Activated CD8-positive, alpha-beta memory T cell treated with anti-CD3 and anti-CD28 coated beads, Interleukin-2, amount 50 U/mL, for 48 hours (primary cell): ENCODE data around the gene CNTRL.
"Not testable (repeated sequence)": the region's sequence is repeated elsewhere in the genome, so short reads cannot be mapped to it uniquely, and the experiment has no call there.

Source experiments
- DNase-seq: peaks from one replicate; pipeline ENCODE4 v3.0.0-alpha.2; 2020

The CNTRL gene, protein sequence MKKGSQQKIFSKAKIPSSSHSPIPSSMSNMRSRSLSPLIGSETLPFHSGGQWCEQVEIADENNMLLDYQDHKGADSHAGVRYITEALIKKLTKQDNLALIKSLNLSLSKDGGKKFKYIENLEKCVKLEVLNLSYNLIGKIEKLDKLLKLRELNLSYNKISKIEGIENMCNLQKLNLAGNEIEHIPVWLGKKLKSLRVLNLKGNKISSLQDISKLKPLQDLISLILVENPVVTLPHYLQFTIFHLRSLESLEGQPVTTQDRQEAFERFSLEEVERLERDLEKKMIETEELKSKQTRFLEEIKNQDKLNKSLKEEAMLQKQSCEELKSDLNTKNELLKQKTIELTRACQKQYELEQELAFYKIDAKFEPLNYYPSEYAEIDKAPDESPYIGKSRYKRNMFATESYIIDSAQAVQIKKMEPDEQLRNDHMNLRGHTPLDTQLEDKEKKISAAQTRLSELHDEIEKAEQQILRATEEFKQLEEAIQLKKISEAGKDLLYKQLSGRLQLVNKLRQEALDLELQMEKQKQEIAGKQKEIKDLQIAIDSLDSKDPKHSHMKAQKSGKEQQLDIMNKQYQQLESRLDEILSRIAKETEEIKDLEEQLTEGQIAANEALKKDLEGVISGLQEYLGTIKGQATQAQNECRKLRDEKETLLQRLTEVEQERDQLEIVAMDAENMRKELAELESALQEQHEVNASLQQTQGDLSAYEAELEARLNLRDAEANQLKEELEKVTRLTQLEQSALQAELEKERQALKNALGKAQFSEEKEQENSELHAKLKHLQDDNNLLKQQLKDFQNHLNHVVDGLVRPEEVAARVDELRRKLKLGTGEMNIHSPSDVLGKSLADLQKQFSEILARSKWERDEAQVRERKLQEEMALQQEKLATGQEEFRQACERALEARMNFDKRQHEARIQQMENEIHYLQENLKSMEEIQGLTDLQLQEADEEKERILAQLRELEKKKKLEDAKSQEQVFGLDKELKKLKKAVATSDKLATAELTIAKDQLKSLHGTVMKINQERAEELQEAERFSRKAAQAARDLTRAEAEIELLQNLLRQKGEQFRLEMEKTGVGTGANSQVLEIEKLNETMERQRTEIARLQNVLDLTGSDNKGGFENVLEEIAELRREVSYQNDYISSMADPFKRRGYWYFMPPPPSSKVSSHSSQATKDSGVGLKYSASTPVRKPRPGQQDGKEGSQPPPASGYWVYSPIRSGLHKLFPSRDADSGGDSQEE (N-terminal part only)

DNA sequence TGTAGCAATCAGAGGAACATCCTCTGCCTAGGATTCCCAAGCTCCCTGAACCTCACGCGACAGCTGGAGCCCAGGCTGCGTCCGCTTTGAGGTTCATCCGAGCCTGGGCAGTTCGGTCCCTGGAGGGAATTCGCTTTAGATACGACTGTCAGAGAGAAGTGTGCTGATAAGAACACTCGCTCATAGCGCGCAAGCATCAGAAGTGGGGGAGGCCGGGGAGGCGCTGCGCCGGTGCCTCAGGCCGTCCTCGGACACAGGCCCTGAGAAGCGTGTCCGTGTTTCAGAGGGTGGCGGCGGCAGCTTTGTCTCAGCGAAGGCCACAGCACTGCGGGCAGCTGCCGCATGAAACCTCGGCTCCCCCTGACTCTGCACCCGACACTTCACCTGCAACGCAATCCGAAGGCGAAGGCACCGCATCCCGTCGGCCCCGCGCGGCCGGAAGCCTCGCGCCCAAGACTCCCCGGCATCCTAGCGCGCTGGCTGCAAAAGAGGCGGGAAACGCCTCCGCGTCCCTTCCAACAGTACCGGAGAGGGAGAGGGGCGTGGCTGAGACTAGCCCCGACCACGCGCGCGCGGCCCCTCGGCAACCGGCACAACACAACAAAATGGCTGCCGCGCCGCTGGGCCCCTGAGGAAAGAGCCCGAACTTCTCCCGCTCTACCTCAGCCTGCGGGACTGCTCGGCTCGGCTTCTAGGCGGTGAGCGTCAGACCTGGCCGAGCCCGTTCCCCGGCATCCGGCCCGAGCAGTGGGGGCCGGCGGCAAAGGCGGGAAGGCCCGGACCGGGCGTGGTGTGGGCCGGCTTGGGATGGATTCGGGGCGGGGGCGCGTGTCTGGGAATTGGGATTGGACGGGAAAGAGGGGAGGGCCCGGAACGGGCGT lies at the start of gene CNTRL:
Gene CNTRL, plus strand, starts transcription at position 586 of the 881 bp plus-strand sequence. CDS start 13,372 bp downstream, outside the sequence.
- DNase-seq: peak; percentile 94

- DNase-seq: no peak
These were observed 48.5 kb upstream of the CNTRL start for GRCh38 chr9:121026260-121026691.

DNA sequence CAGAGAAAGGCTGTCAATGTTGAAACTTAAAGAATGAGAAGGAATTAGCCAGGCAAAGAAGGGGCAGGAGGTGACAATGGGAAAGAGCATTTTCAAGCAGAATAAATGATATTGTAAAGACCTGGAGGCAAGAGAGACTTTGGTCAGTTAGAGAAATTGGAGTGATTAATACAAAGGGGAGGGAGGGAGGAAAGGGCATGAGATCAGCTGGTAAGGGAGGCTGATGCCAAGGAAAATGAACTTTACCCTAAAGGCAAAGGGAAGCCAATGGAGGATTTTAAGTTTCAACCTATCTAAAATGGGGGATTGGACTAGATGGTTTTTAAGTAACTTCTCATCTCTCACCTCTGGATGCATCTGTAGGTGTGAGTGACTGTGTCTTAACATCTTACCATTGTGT lies 48.0 kb upstream of the CNTRL start:
- DNase-seq: no peak

DNA sequence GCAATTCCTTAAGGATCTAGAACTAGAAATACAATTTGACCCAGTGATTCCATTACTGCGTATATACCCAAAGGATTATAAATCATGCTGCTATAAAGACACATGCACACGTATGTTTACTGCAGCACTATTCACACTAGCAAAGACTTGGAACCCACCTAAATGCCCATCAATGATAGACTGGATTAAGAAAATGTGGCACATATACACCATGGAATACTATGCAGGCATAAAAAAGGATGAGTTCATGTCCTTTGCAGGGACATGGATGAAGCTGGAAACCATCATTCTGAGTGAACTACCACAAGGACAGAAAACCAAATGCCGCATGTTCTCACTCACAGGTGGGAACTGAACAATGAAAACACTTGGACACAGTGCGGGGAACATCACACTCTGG lies 46.5 kb upstream of the CNTRL start:
- DNase-seq: not testable (repeated sequence)

DNA sequence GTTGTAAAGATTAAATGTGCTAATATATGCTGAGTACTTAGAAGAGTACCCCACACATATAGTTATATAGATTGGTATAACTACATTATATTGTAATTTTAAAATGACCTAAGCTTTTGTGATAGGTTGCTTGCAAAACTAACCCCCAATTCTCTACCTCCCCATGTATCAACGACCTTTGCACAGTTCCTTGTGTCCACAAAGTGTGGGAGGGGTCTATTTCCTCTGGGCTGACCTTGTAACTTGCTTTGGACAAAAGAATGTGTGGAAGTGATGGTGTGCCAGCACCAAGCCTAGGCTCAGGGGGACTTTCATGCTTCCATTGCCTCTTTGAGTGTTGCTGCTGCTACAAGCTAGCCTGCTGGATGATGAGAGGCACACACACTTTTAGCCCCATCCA lies 45.3 kb upstream of the CNTRL start:
- no peak for DNase-seq

DNA sequence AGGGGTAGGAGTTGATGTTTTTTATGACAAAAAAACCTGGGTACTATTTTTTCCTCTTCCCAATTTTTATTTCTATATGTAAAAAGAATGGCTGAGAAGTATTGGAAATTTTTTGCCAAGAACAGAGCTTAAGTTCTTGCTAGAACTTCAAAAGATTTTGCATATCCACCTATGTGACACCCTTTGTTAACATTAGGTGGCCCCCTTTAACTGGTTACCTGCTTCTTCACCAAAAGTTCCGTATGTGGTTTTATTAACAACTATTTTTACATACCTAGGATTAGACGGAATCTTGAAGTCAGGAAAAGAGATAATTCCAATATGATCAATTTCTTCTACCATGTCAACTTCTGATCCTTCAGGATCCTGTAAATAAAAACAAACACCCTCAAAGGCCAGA lies 40.2 kb upstream of the CNTRL start:
- no peak for DNase-seq

DNA sequence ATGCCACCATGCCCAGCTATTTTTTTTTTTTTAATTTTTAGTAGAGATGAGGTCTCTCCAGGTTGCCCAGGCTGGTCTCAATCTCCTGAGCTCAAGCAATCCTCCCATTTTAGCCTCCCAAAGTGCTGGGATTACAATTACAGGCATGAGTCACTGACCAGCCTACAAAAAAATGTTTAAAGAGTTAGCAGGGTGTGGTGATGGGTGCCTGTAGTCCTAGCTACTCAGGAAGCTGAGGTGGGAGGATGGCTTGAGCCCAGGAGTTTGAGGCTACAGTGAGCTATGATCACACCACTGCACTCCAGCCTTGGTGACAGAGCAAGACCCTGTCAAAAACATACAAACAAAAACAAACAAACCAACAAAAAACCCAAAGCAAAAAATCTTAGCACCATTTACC lies 39.0 kb upstream of the CNTRL start:
- not testable (repeated sequence) for DNase-seq

- DNase-seq: no peak
These were observed 36.4 kb upstream of the CNTRL start for GRCh38 chr9:121038362-121038761.

DNA sequence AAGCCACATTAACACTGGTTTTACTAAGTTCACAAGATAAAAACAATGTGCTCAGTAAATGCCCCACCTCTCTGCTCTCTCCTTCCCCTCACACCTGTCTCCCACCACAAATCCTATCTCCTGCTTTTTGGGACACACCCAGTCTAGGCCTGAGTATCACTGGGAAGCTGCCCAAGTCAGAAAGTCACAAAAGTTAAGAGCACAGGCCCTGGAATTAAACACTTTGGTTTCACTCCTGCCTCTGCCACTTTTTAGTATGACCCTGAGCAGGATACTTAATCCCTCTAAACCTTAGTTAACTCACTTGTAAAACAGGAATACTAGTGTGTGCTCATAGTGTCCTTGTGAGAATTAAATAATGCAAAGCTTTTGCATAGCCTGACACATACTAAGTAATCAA lies 36.0 kb upstream of the CNTRL start:
- DNase-seq: no peak

DNA sequence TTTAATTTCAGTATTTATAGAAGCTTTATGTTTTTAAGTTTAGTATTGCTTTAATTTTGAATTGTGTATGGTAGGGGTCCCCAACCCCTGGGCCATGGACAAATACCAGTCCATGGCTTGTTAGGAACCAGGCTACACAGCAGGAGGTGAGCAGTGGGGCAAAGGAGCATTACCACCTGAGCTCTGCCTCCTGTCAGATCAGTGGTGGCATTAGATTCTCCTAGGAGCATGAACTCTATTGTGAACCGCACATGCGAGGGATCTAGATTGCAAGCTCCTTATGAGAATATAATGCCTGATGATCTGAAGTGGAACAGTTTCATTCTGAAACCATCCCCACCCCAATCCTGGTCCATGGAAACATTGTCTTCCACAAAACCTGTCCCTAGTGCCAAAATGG lies 26.6 kb upstream of the CNTRL start:
- no peak for DNase-seq

GRCh38 chr9:121048618-121049017 lies 26.1 kb upstream of the CNTRL start:
- DNase-seq: no peak

GRCh38 chr9:121050128-121050988 lies 24.4 kb upstream of the CNTRL start, which contains the start of gene C5:
Gene C5 (minus strand): TSS chr9:121050275. CDS start chr9:121050246, 29 bp downstream.
- no peak for DNase-seq

- DNase-seq: no peak
These were observed 21.2 kb upstream of the CNTRL start for GRCh38 chr9:121053544-121053943.

DNA sequence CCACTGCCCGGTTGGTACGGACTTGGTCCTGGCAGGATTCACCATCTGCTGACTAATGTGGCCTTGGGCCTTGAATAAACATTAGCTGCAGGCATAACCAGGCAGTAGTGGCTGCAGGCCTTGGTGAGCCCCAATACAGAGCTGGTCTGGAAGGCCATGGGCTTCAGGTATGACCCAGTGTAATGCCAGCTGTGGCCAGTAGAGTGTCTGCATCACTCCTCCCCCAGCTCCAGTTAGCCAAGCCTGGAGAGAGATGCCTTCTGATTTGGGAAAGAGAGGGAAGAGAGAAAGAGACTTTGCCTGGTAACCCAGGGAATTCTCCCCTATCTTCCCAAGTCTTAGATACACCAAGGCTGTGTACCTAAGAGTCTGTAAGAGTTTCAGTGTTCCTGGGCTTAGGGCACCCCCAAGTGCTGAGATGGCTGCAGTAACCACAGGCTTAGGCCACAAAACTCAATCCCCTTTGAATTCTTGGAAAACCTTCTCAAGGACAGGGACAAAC lies 19.1 kb upstream of the CNTRL start:
- no peak for DNase-seq

DNA sequence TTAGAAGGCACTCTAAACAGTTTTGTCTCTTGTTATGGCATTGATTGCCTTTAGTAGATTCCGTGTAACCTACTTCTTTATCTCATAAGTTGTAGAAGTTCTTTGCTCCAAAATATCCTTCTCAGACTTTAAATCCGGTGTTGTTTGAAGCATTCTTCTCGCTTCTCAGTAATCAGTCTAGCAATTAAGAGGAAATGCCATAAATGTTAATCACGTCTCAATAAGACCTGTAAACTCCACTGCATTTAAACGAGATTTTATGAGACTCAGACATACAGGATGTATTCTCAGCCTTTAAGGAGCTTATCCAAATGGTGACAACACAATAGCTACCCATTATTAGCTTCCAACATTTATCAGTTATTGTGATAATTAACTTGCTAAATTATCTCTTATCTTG lies 16.9 kb upstream of the CNTRL start:
- no peak for DNase-seq

GRCh38 chr9:121059513-121059912 lies 15.2 kb upstream of the CNTRL start:
- DNase-seq: no peak

- DNase-seq: no peak
These were observed 14.6 kb upstream of the CNTRL start for GRCh38 chr9:121059998-121060636.

DNA sequence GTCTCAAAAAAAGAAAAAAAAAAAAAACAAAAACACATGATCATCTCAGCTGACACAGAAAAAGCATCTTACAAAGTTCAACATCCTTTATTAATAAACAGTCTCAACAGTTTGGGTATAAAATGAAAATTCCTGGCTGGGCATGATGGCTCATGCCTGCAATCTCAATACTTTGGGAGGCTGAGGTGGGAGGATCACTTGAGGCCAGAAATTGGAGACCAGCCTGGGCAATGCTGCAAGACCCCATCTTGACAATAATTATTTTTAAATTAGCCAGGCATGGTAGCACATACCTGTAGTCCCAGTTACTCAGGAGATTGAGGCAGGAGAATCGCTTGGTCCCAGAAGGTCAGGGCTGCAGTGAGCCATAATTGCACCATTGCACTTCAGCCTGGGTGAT lies 7.9 kb upstream of the CNTRL start:
- no peak for DNase-seq

- DNase-seq: no peak
These were observed 7.1 kb upstream of the CNTRL start for GRCh38 chr9:121067640-121068039.

- DNase-seq: no peak
These were observed 5.4 kb upstream of the CNTRL start for GRCh38 chr9:121069396-121069795.
